GM23338 (cell line): ENCODE data around the gene RPL3. TPM values are rescaled to one million over a fixed set of nuclear protein-coding genes. Genes with fewer than 3 reads are reported as not detected.

Source experiments
- ATAC-seq: fragments of 200-7000 bp; cut with Tn5 transposase; 3 replicates; pipeline ENCODE4 v1.9.1; 2020
- DNase-seq: peaks from one replicate; pipeline ENCODE4 v3.0.0-alpha.2; 2015; ENCODE audit warnings: low spot score
- H2AFZ ChIP-seq: fragments of 200-600 bp; sonication (generic); 2 replicates; pipeline ENCODE4 v1.8.0; 2016; ENCODE audit warnings: antibody characterized with exemption, mild to moderate bottlenecking, moderate library complexity
- H3F3A ChIP-seq: fragments of 200-600 bp; sonication (generic); replicated peaks from 2 replicates; pipeline ENCODE4 v1.8.0; 2017; ENCODE audit warnings: antibody characterized with exemption, mixed run types, low read depth
- H3K27ac ChIP-seq: fragments of 200-600 bp; sonication (generic); 2 replicates; pipeline ENCODE4 v1.6.1; 2016; ENCODE audit warnings: low read depth
- H3K27me3 ChIP-seq: fragments of 200-600 bp; sonication (generic); 2 replicates; pipeline ENCODE4 v1.8.0; 2016; ENCODE audit warnings: mild to moderate bottlenecking, mixed run types, moderate library complexity; ENCODE audit not compliant: insufficient read depth
- H3K36me3 ChIP-seq: fragments of 200-600 bp; sonication (generic); 2 replicates; pipeline ENCODE4 v1.8.0; 2016; ENCODE audit warnings: mild to moderate bottlenecking; ENCODE audit not compliant: insufficient read depth
- H3K4me1 ChIP-seq: fragments of 200-600 bp; sonication (generic); 2 replicates; pipeline ENCODE4 v1.8.0; 2016; ENCODE audit warnings: mild to moderate bottlenecking, moderate library complexity; ENCODE audit not compliant: insufficient read depth
- H3K4me2 ChIP-seq: fragments of 200-600 bp; sonication (generic); 2 replicates; pipeline ENCODE4 v1.7.1; 2017; ENCODE audit warnings: mixed run types
- H3K4me3 ChIP-seq: fragments of 200-600 bp; sonication (generic); 2 replicates; pipeline ENCODE4 v1.6.1; 2016; ENCODE audit warnings: mixed run types
- H3K79me2 ChIP-seq: fragments of 200-600 bp; sonication (generic); replicated peaks from 2 replicates; pipeline ENCODE4 v1.8.0; 2017; ENCODE audit warnings: mild to moderate bottlenecking; ENCODE audit not compliant: insufficient read depth
- H3K9me2 ChIP-seq: fragments of 200-600 bp; sonication (generic); 2 replicates; pipeline ENCODE4 v1.8.0; 2017; ENCODE audit not compliant: insufficient read depth
- H4K20me1 ChIP-seq: fragments of 200-600 bp; sonication (generic); replicated peaks from 2 replicates; pipeline ENCODE4 v1.8.0; 2017; ENCODE audit warnings: mild to moderate bottlenecking; ENCODE audit not compliant: insufficient read depth
- H3K27ac Mint-ChIP-seq: 2 replicates; pipeline ENCODE4 v1.8.0; 2020; ENCODE audit warnings: inconsistent platforms, mild to moderate bottlenecking, moderate library complexity, mixed read lengths
- H3K27me3 Mint-ChIP-seq: 3 replicates; pipeline ENCODE4 v1.8.0; 2022; ENCODE audit warnings: low read depth, mild to moderate bottlenecking, moderate library complexity, mixed read lengths, inconsistent platforms; ENCODE audit not compliant: insufficient read depth, poor library complexity
- H3K36me3 Mint-ChIP-seq: 3 replicates; pipeline ENCODE4 v1.8.0; 2021; ENCODE audit warnings: low read depth, mild to moderate bottlenecking, inconsistent platforms, moderate library complexity, mixed read lengths
- H3K4me1 Mint-ChIP-seq: 3 replicates; pipeline ENCODE4 v1.8.0; 2020; ENCODE audit warnings: mild to moderate bottlenecking, inconsistent platforms, mixed read lengths
- H3K4me3 Mint-ChIP-seq: 3 replicates; pipeline ENCODE4 v1.8.0; 2021; ENCODE audit warnings: moderate library complexity, mild to moderate bottlenecking, inconsistent platforms, mixed read lengths
- H3K9me3 Mint-ChIP-seq: 3 replicates; pipeline ENCODE4 v1.8.0; 2020; ENCODE audit warnings: moderate library complexity, mild to moderate bottlenecking, inconsistent platforms, mixed read lengths
- CREB1 ChIP-seq: fragments of 250-450 bp; sonication (Bioruptor Pico); IDR thresholded peaks from 2 replicates; pipeline ENCODE4 v1.5.0; 2020; ENCODE audit warnings: low read depth, mild to moderate bottlenecking, moderate library complexity
- EZH2 ChIP-seq: fragments of 200-600 bp; sonication (generic); IDR thresholded peaks from one replicate; pipeline ENCODE4 v1.8.0; 2017; ENCODE audit warnings: antibody characterized with exemption, mild to moderate bottlenecking, low read depth; ENCODE audit not compliant: unreplicated experiment
- EZH2phosphoT487 ChIP-seq: fragments of 200-600 bp; sonication (generic); IDR thresholded peaks from one replicate; pipeline ENCODE4 v1.8.1; 2018; ENCODE audit warnings: antibody characterized with exemption; ENCODE audit not compliant: unreplicated experiment
- JUNB ChIP-seq: IDR thresholded peaks from one replicate; pipeline ENCODE4 v1.6.1; 2016; ENCODE audit warnings: antibody characterized with exemption; ENCODE audit not compliant: unreplicated experiment
- POLR2AphosphoS5 ChIP-seq: IDR thresholded peaks from 2 replicates; pipeline ENCODE4 v1.6.1; 2016; ENCODE audit warnings: antibody characterized with exemption, low read depth
- STAT1 ChIP-seq: IDR thresholded peaks from one replicate; pipeline ENCODE4 v1.6.1; 2016; ENCODE audit warnings: antibody characterized with exemption; ENCODE audit not compliant: unreplicated experiment
- ZNF114 ChIP-seq: fragments of 250-450 bp; sonication (Bioruptor Pico); IDR thresholded peaks from 2 replicates; pipeline ENCODE4 v1.5.0; 2020; ENCODE audit warnings: mild to moderate bottlenecking, moderate library complexity
- ZNF331 ChIP-seq: fragments of 250-450 bp; sonication (Bioruptor Pico); IDR thresholded peaks from 2 replicates; pipeline ENCODE4 v1.5.0; 2020; ENCODE audit warnings: low read depth, mild to moderate bottlenecking, moderate library complexity
- polyA plus RNA-seq: library from polyadenylated mRNA; unstranded; fragments of >200 nt; fragmentation: Nextera tagmentation; extraction: Ambion mirVana; gene quantifications from 2 replicates; pipeline ENCODE4 v1.2.1, GENCODE V29; 2016
- total RNA-seq: library from RNA; depleted of rRNA; stranded (reverse); fragments of >200 nt; shearing (Covaris generic); gene quantifications from 2 replicates; pipeline ENCODE4 v1.2.3, GENCODE V29; 2014
- TF ChIP-seq, protein P1 (sequence below), 2 experiments: fragments of 200-600 bp in 1 of 2; sonication (generic) in 1 of 2; conservative IDR thresholded peaks; 2 replicates each; pipeline versions ENCODE4 v1.5.1 to v1.6.1; 2016 to 2017; ENCODE audit warnings: antibody characterized with exemption in 2 of 2, low read depth in 2 of 2, mild to moderate bottlenecking in 2 of 2, moderate library complexity in 1 of 2
- TF ChIP-seq, protein P2 (sequence below): IDR thresholded peaks from 2 replicates; pipeline ENCODE4 v1.6.1; 2016; ENCODE audit warnings: antibody characterized with exemption
- TF ChIP-seq, protein P3 (sequence below): IDR thresholded peaks from one replicate; pipeline ENCODE4 v1.6.1; 2018; ENCODE audit warnings: antibody characterized with exemption; ENCODE audit not compliant: unreplicated experiment
- TF ChIP-seq, protein P4 (sequence below): fragments of 250-450 bp; sonication (Bioruptor Pico); IDR thresholded peaks from 2 replicates; pipeline ENCODE4 v1.5.0; 2020; ENCODE audit warnings: mild to moderate bottlenecking, moderate library complexity

Gene RPL3
- total and polyA plus RNA-seq, 2 experiments from 2014 or later: 1,983 to 3,244 TPM

DNA sequence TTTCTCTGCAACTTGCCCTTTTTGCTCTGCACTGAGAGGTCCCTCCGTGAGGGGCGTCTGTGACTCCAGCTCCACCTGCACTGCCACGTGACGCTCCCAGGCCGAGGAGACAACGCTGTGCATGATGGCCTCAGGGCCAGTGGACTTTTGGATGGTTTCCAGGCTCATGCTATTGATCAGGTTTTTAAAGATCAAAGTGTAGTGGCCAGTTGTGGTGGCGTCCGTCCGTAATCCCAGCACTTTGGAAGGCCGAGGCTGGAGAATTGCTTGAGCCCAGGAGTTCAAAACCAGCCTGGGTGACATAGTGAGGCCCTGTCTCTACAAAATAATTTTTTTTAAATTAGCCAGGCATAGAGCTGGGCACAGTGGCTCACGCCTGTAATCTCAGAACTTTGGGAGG lies 16.1 kb downstream of the RPL3 start:
- no peaks in the 10 kb centered on the region for H3K27me3 ChIP-seq
- Mint-ChIP-seq H3K27ac (no peak overlapping the region), H3K27me3 (peaks cover 8% of the 10 kb centered on the region), H3K36me3 (no peaks in the 10 kb centered on the region; the same call in 1 of the 3 replicates), H3K4me3 (no peak overlapping the region), H3K9me3 (peaks cover 9% of the 10 kb centered on the region; the same call in 2 of the 3 replicates), H3K4me1 (peaks cover 17% of the 10 kb centered on the region)
- H3K4me2 ChIP-seq: no peak overlapping the region
- ATAC-seq: no peak
- no peak overlapping the region for H3K4me3 ChIP-seq
- no peaks in the 10 kb centered on the region for H3K36me3 ChIP-seq
- H3K9me2 ChIP-seq: no peaks in the 10 kb centered on the region
- no peaks in the 10 kb centered on the region for H4K20me1 ChIP-seq
- TF ChIP-seq ZNF114 (CRISPR knock-in tag): no peak
- no peak for TF ChIP-seq POLR2AphosphoS5
- TF ChIP-seq, protein P1, sequence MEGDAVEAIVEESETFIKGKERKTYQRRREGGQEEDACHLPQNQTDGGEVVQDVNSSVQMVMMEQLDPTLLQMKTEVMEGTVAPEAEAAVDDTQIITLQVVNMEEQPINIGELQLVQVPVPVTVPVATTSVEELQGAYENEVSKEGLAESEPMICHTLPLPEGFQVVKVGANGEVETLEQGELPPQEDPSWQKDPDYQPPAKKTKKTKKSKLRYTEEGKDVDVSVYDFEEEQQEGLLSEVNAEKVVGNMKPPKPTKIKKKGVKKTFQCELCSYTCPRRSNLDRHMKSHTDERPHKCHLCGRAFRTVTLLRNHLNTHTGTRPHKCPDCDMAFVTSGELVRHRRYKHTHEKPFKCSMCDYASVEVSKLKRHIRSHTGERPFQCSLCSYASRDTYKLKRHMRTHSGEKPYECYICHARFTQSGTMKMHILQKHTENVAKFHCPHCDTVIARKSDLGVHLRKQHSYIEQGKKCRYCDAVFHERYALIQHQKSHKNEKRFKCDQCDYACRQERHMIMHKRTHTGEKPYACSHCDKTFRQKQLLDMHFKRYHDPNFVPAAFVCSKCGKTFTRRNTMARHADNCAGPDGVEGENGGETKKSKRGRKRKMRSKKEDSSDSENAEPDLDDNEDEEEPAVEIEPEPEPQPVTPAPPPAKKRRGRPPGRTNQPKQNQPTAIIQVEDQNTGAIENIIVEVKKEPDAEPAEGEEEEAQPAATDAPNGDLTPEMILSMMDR (conservative IDR thresholded peaks at IDR 0.05; ENCODE audit: low read depth in 2 of 2): no peak
- TF ChIP-seq, protein P2, sequence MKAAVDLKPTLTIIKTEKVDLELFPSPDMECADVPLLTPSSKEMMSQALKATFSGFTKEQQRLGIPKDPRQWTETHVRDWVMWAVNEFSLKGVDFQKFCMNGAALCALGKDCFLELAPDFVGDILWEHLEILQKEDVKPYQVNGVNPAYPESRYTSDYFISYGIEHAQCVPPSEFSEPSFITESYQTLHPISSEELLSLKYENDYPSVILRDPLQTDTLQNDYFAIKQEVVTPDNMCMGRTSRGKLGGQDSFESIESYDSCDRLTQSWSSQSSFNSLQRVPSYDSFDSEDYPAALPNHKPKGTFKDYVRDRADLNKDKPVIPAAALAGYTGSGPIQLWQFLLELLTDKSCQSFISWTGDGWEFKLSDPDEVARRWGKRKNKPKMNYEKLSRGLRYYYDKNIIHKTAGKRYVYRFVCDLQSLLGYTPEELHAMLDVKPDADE: no peak
- no peak for TF ChIP-seq CREB1
- TF ChIP-seq ZNF331 (CRISPR knock-in tag): no peak
- no peak for TF ChIP-seq STAT1
- TF ChIP-seq EZH2: no peak
- TF ChIP-seq JUNB: no peak
- TF ChIP-seq EZH2phosphoT487: no peak
- TF ChIP-seq, protein P3, sequence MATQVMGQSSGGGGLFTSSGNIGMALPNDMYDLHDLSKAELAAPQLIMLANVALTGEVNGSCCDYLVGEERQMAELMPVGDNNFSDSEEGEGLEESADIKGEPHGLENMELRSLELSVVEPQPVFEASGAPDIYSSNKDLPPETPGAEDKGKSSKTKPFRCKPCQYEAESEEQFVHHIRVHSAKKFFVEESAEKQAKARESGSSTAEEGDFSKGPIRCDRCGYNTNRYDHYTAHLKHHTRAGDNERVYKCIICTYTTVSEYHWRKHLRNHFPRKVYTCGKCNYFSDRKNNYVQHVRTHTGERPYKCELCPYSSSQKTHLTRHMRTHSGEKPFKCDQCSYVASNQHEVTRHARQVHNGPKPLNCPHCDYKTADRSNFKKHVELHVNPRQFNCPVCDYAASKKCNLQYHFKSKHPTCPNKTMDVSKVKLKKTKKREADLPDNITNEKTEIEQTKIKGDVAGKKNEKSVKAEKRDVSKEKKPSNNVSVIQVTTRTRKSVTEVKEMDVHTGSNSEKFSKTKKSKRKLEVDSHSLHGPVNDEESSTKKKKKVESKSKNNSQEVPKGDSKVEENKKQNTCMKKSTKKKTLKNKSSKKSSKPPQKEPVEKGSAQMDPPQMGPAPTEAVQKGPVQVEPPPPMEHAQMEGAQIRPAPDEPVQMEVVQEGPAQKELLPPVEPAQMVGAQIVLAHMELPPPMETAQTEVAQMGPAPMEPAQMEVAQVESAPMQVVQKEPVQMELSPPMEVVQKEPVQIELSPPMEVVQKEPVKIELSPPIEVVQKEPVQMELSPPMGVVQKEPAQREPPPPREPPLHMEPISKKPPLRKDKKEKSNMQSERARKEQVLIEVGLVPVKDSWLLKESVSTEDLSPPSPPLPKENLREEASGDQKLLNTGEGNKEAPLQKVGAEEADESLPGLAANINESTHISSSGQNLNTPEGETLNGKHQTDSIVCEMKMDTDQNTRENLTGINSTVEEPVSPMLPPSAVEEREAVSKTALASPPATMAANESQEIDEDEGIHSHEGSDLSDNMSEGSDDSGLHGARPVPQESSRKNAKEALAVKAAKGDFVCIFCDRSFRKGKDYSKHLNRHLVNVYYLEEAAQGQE: no peak
- TF ChIP-seq, protein P4, sequence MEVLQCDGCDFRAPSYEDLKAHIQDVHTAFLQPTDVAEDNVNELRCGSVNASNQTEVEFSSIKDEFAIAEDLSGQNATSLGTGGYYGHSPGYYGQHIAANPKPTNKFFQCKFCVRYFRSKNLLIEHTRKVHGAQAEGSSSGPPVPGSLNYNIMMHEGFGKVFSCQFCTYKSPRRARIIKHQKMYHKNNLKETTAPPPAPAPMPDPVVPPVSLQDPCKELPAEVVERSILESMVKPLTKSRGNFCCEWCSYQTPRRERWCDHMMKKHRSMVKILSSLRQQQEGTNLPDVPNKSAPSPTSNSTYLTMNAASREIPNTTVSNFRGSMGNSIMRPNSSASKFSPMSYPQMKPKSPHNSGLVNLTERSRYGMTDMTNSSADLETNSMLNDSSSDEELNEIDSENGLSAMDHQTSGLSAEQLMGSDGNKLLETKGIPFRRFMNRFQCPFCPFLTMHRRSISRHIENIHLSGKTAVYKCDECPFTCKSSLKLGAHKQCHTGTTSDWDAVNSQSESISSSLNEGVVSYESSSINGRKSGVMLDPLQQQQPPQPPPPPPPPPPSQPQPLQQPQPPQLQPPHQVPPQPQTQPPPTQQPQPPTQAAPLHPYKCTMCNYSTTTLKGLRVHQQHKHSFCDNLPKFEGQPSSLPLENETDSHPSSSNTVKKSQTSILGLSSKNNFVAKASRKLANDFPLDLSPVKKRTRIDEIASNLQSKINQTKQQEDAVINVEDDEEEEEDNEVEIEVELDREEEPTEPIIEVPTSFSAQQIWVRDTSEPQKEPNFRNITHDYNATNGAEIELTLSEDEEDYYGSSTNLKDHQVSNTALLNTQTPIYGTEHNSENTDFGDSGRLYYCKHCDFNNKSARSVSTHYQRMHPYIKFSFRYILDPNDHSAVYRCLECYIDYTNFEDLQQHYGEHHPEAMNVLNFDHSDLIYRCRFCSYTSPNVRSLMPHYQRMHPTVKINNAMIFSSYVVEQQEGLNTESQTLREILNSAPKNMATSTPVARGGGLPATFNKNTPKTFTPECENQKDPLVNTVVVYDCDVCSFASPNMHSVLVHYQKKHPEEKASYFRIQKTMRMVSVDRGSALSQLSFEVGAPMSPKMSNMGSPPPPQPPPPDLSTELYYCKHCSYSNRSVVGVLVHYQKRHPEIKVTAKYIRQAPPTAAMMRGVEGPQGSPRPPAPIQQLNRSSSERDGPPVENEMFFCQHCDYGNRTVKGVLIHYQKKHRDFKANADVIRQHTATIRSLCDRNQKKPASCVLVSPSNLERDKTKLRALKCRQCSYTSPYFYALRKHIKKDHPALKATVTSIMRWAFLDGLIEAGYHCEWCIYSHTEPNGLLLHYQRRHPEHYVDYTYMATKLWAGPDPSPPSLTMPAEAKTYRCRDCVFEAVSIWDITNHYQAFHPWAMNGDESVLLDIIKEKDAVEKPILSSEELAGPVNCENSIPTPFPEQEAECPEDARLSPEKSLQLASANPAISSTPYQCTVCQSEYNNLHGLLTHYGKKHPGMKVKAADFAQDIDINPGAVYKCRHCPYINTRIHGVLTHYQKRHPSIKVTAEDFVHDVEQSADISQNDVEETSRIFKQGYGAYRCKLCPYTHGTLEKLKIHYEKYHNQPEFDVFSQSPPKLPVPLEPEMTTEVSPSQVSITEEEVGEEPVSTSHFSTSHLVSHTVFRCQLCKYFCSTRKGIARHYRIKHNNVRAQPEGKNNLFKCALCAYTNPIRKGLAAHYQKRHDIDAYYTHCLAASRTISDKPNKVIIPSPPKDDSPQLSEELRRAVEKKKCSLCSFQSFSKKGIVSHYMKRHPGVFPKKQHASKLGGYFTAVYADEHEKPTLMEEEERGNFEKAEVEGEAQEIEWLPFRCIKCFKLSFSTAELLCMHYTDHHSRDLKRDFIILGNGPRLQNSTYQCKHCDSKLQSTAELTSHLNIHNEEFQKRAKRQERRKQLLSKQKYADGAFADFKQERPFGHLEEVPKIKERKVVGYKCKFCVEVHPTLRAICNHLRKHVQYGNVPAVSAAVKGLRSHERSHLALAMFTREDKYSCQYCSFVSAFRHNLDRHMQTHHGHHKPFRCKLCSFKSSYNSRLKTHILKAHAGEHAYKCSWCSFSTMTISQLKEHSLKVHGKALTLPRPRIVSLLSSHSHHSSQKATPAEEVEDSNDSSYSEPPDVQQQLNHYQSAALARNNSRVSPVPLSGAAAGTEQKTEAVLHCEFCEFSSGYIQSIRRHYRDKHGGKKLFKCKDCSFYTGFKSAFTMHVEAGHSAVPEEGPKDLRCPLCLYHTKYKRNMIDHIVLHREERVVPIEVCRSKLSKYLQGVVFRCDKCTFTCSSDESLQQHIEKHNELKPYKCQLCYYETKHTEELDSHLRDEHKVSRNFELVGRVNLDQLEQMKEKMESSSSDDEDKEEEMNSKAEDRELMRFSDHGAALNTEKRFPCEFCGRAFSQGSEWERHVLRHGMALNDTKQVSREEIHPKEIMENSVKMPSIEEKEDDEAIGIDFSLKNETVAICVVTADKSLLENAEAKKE (CRISPR knock-in tag): no peak
- H3K27ac ChIP-seq: no peak overlapping the region
- H3K79me2 ChIP-seq: no peaks in the 10 kb centered on the region
- H2AFZ ChIP-seq: no peak overlapping the region
- no peak for DNase-seq
- H3K4me1 ChIP-seq: peaks cover 10% of the 10 kb centered on the region; the same call in 1 of the 2 replicates
- 0 out of 2 replicates have a peak, but pooled peaks cover 13% of the 10 kb centered on the region for H3F3A ChIP-seq
